ENCODE data around the gene ERICH3. TPM values are rescaled to one million over a fixed set of nuclear protein-coding genes. Genes with fewer than 3 reads are reported as not detected.

ERICH3 gene
- total RNA-seq, 1 experiment from 2014 or later: not detected

GRCh38 chr1:74681851-74682250 is 8.3 kb upstream of the ERICH3 start:
- Histone ChIP-seq H2BK12ac (ENCODE audit: insufficient read length, low read depth, low read length) (no peak overlapping the region), H4K20me1 (ENCODE audit: control insufficient read depth, insufficient read depth, insufficient read length) (no peaks in the 10 kb centered on the region), H2AFZ (ENCODE audit: low read length) (no peak overlapping the region), H3K4me1 (ENCODE audit: insufficient read depth, low read length) (no peaks in the 10 kb centered on the region), H4K5ac (ENCODE audit: insufficient read length, low read depth, low read length) (no peak overlapping the region), H2BK20ac (ENCODE audit: low read depth, low read length, poor library complexity, severe bottlenecking) (no peak overlapping the region), H3K23ac (ENCODE audit: insufficient read length, low read depth, low read length) (no peak overlapping the region), H3K23me2 (ENCODE audit: insufficient read length, low read depth, low read length, poor library complexity, severe bottlenecking) (no peaks in the 10 kb centered on the region), H2AK5ac (ENCODE audit: insufficient read length, low read length) (no peak overlapping the region), H3K4ac (ENCODE audit: low read depth, low read length) (no peak overlapping the region), H2BK15ac (ENCODE audit: low read depth, low read length) (no peak overlapping the region), H4K8ac (replicated peaks; ENCODE audit: insufficient read length, low read depth, low read length) (no peak overlapping the region), H3K27ac (ENCODE audit: insufficient read length, low read depth, low read length) (no peak overlapping the region), H3K9me3 (ENCODE audit: control insufficient read depth, low read depth, low read length) (no peaks in the 10 kb centered on the region), H3K56ac (ENCODE audit: insufficient read length, low read depth, low read length) (no peak overlapping the region), H2BK5ac (ENCODE audit: insufficient read length, low read length) (no peak overlapping the region), H3K79me2 (ENCODE audit: insufficient read depth, low read length) (no peaks in the 10 kb centered on the region), H3K27me3 (ENCODE audit: insufficient read depth, low read length) (no peaks in the 10 kb centered on the region), H3T11ph (ENCODE audit: low read length) (no peak overlapping the region), H2BK120ac (ENCODE audit: low read depth, low read length, poor library complexity, severe bottlenecking) (no peak overlapping the region), H3K14ac (ENCODE audit: insufficient read depth, low read length) (no peak overlapping the region), H3K18ac (ENCODE audit: insufficient read length, low read depth, low read length) (no peak overlapping the region), H4K91ac (ENCODE audit: insufficient read length, low read depth, low read length) (no peak overlapping the region), H3K9ac (ENCODE audit: extremely low read depth, insufficient read length, low read length) (no peak overlapping the region), H3K4me2 (ENCODE audit: insufficient read depth, insufficient read length, low read length) (no peak overlapping the region), H3K79me1 (ENCODE audit: insufficient read depth, low read depth, low read length, poor library complexity, severe bottlenecking) (no peaks in the 10 kb centered on the region)
- Mint-ChIP-seq H3K36me3 (ENCODE audit: insufficient read depth in 1 of 3, low read depth in 3 of 3) (no peaks in the 10 kb centered on the region), H3K4me1 (no peaks in the 10 kb centered on the region), H3K4me3 (no peak overlapping the region), H3K27ac (no peak overlapping the region), H3K27me3 (ENCODE audit: low read depth) (no peaks in the 10 kb centered on the region; the same call in 1 of the 2 replicates), H3K9me3 (no peaks in the 10 kb centered on the region)
- WGBS (ENCODE audit: extremely low coverage, insufficient read length, low lambda C conversion rate): no CpG with 5 or more reads among the region's 2 CpGs
- no peak for DNase-seq
- no peak for TF ChIP-seq CTCF (conservative IDR thresholded peaks at IDR 0.05)

Measured in H9 (cell line).